GM18526 (cell line): ENCODE results near the gene DLG3.

Source experiments
- POLR2A ChIP-seq: IDR thresholded peaks from 3 replicates; pipeline ENCODE4 v1.6.1; 2011; ENCODE audit not compliant: insufficient read length; ENCODE audit errors: extremely low read depth

Gene DLG3

GRCh38 chrX:70479247-70479921 lies 34.7 kb downstream of the DLG3 start:
- no peak for TF ChIP-seq POLR2A

GRCh38 chrX:70479922-70480659 lies 35.5 kb downstream of the DLG3 start:
- TF ChIP-seq POLR2A = no peak

- no peak for TF ChIP-seq POLR2A
Observed at GRCh38 chrX:70480660-70481018, 36.0 kb downstream of the DLG3 start.

- TF ChIP-seq POLR2A = no peak
Observed at GRCh38 chrX:70481471-70482270, 37.0 kb downstream of the DLG3 start.

GRCh38 chrX:70482300-70482699 lies 37.7 kb downstream of the DLG3 start:
- TF ChIP-seq POLR2A = no peak

- no peak for TF ChIP-seq POLR2A
Observed at GRCh38 chrX:70485466-70485865, 40.8 kb downstream of the DLG3 start.

- TF ChIP-seq POLR2A = no peak
Observed at GRCh38 chrX:70488856-70489255, 44.2 kb downstream of the DLG3 start.

- TF ChIP-seq POLR2A = no peak
Observed at GRCh38 chrX:70494441-70494840, 49.8 kb downstream of the DLG3 start.

GRCh38 chrX:70496491-70496890 lies 51.9 kb downstream of the DLG3 start:
- TF ChIP-seq POLR2A = no peak

- TF ChIP-seq POLR2A = no peak
Observed at GRCh38 chrX:70497026-70497425, 52.4 kb downstream of the DLG3 start.

GRCh38 chrX:70498129-70498528 lies 53.5 kb downstream of the DLG3 start:
- TF ChIP-seq POLR2A = no peak

- TF ChIP-seq POLR2A = no peak
Observed at GRCh38 chrX:70500826-70501225, 56.2 kb downstream of the DLG3 start.

- TF ChIP-seq POLR2A = no peak
Observed at GRCh38 chrX:70504772-70505450, 60.3 kb downstream of the DLG3 start.

GRCh38 chrX:70505451-70505841 lies 60.8 kb downstream of the DLG3 start:
- TF ChIP-seq POLR2A = no peak

GRCh38 chrX:70508296-70508911 lies 63.8 kb downstream of the DLG3 start:
- no peak for TF ChIP-seq POLR2A
